Upper lobe of right lung (tissue), 1 donor: ENCODE results near the gene FAM78B. TPM values are rescaled to one million over a fixed set of nuclear protein-coding genes. Genes with fewer than 3 reads are reported as not detected.

Source experiments
- ATAC-seq: fragments of 200-7000 bp; cut with Tn5 transposase; one replicate; pipeline ENCODE4 v1.9.1; 2020; ENCODE audit warnings: mild to moderate bottlenecking, moderate library complexity
- DNase-seq: peaks from one replicate; pipeline ENCODE4 v3.0.0-alpha.2; 2020
- H3K27ac ChIP-seq: fragments of 200-600 bp; one replicate; pipeline ENCODE4 v1.8.0; 2022
- H3K27me3 ChIP-seq: fragments of 200-600 bp; one replicate; pipeline ENCODE4 v1.8.0; 2022; ENCODE audit warnings: mild to moderate bottlenecking
- H3K36me3 ChIP-seq: fragments of 200-600 bp; one replicate; pipeline ENCODE4 v1.8.0; 2022
- H3K4me1 ChIP-seq: fragments of 200-600 bp; one replicate; pipeline ENCODE4 v1.8.0; 2022
- H3K4me3 ChIP-seq: fragments of 200-600 bp; one replicate; pipeline ENCODE4 v1.8.0; 2022; ENCODE audit warnings: mild to moderate bottlenecking
- H3K9me3 ChIP-seq: fragments of 200-600 bp; one replicate; pipeline ENCODE4 v1.8.0; 2022
- CTCF ChIP-seq: fragments of 200-600 bp; IDR thresholded peaks from one replicate; pipeline ENCODE4 v1.8.0; 2022; ENCODE audit warnings: antibody characterized with exemption
- intact Hi-C: fragments of 100-400 bp; cut with DNase I; formaldehyde crosslinking; loops from one replicate; pipeline ENCODE4 v1.11.0; 2022
- total RNA-seq: library from RNA; stranded (reverse); fragmentation: NEBNext Ultra II Directional; extraction: Animal tissue kit (Norgen Biotek cat#: 25700); gene quantifications from one replicate; pipeline ENCODE4 v1.2.1, GENCODE V29; 2021
- donor health status: DM: no; HTN: yes; CAD: no; lungs with severe emphysema.

FAM78B gene
- total RNA-seq, 1 donor from 2014 or later: 1.2 TPM

DNA sequence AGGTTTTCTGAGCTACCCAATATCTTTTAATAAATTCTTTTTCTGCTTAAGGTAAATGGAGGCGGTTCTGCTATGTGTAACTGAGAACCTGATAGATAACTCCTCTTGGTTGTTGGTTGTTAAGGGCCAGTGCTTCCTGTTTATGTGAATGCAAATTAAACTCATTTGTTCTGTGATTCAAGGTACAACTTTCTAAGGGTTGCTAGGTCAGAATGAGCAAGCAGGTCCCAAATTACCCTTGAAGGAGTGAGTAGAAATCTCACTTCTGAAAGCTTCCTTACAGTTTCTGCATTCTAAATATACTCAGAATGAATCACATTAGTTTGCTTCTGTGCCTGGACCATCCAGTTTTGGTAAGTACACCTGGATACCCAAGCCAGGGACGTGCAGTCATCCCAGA lies 15.5 kb upstream of the FAM78B start:
- no peaks in the 10 kb centered on the region for H3K36me3 ChIP-seq
- no peak for DNase-seq
- no peaks in the 10 kb centered on the region for H3K9me3 ChIP-seq
- no peak overlapping the region for H3K4me3 ChIP-seq
- peaks cover 6% of the 10 kb centered on the region for H3K27me3 ChIP-seq
- intact Hi-C loops: no loop called here
- no peak for ATAC-seq
- no peak overlapping the region for H3K27ac ChIP-seq
- no peak for TF ChIP-seq CTCF
- H3K4me1 ChIP-seq: no peaks in the 10 kb centered on the region

GRCh38 chr1:166176416-166176815 lies 9.6 kb upstream of the FAM78B start:
- no peaks in the 10 kb centered on the region for H3K4me1 ChIP-seq
- no peak overlapping the region for H3K27ac ChIP-seq
- no peak overlapping the region for H3K4me3 ChIP-seq
- no peaks in the 10 kb centered on the region for H3K9me3 ChIP-seq
- TF ChIP-seq CTCF: no peak
- H3K36me3 ChIP-seq: no peaks in the 10 kb centered on the region
- DNase-seq (no peak), ATAC-seq (no peak)
- intact Hi-C loops: no loop called here
- H3K27me3 ChIP-seq: no peaks in the 10 kb centered on the region

DNA sequence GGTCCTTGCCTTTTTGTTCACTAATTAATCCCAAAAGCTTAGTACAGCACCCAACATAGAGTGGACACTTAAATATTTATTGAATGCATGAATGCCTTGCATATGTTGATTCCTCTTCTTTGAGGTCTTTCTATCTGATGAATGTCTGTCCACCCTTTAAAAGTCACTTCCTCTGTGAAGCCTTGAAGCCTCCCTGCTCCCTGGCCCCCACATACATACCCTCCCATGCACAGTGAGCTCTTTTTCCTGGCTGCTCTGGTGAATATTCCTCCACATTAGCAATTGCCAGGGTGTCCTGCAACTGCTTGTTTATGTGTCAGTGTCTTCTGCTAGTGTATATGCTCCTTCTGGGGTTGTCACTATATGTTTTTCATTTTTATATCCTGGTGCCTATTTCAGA lies 8.2 kb upstream of the FAM78B start:
- Histone ChIP-seq H3K4me1 (no peaks in the 10 kb centered on the region), H3K9me3 (no peaks in the 10 kb centered on the region)
- no peak for TF ChIP-seq CTCF

GRCh38 chr1:166174108-166174507 lies 7.3 kb upstream of the FAM78B start:
- ATAC-seq (no peak), DNase-seq (no peak)
- no peaks in the 10 kb centered on the region for H3K4me1 ChIP-seq
- H3K4me3 ChIP-seq: no peak overlapping the region
- H3K27me3 ChIP-seq: no peaks in the 10 kb centered on the region
- no peak overlapping the region for H3K27ac ChIP-seq
- H3K9me3 ChIP-seq: no peaks in the 10 kb centered on the region
- no peak for TF ChIP-seq CTCF
- no peaks in the 10 kb centered on the region for H3K36me3 ChIP-seq
- intact Hi-C loops: no loop called here

More for the DNA sequence above, 8.2 kb upstream of the FAM78B start:
- intact Hi-C loops: no loop called here
- H3K36me3 ChIP-seq: no peaks in the 10 kb centered on the region
- H3K4me3 ChIP-seq: no peak overlapping the region
- no peak overlapping the region for H3K27ac ChIP-seq
- ATAC-seq: no peak
- no peak for DNase-seq
- no peaks in the 10 kb centered on the region for H3K27me3 ChIP-seq

GRCh38 chr1:166172106-166172505 lies 5.3 kb upstream of the FAM78B start:
- Histone ChIP-seq H3K27ac (no peak overlapping the region), H3K36me3 (no peaks in the 10 kb centered on the region), H3K4me1 (peaks cover 6% of the 10 kb centered on the region), H3K4me3 (no peak overlapping the region), H3K27me3 (no peaks in the 10 kb centered on the region), H3K9me3 (no peaks in the 10 kb centered on the region)
- no peak for TF ChIP-seq CTCF
- DNase-seq (no peak), ATAC-seq (no peak)
- intact Hi-C loops: no loop called here

DNA sequence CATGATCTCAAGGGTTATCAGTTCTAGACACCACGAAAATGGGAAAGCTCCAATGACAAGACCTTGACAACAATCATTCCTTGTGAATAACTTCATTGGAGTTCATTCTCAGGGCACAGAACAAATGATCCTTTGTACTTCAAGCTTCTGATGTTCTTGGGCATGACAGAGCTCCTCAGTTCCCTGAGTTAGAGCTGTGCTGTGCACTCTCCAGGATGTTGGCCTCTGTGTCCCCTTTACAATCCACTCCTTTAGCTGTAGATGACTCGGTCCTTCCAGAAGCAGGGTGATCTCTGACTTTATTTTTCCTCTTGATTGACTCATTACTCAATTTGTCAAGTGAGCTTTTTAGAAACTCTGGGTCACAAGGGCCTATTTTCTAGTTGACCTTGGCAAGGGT lies 3.9 kb upstream of the FAM78B start:
- H3K36me3 ChIP-seq: no peaks in the 10 kb centered on the region
- ATAC-seq: no peak
- H3K4me1 ChIP-seq: peaks cover 8% of the 10 kb centered on the region
- intact Hi-C loops: no loop called here
- H3K9me3 ChIP-seq: no peaks in the 10 kb centered on the region
- no peak for TF ChIP-seq CTCF
- H3K4me3 ChIP-seq: no peak overlapping the region
- H3K27me3 ChIP-seq: no peaks in the 10 kb centered on the region
- DNase-seq: no peak
- H3K27ac ChIP-seq: no peak overlapping the region
